Right atrium auricular region (tissue), 2 donors: ENCODE measurements around the gene PRRG2. TPM values are rescaled to one million over a fixed set of nuclear protein-coding genes. Genes with fewer than 3 reads are reported as not detected.

ENCODE experiments used
- DNase-seq: peaks from one replicate; pipeline ENCODE4 v3.0.0-alpha.2; 2019; ENCODE audit warnings: low spot score
- H3K27ac ChIP-seq, 2 donors: fragments of 200-600 bp; sonication (generic); 1 replicate in 1 of 2; 2 replicates in 1 of 2; pipeline ENCODE4 v1.5.1; 2016 to 2019
- H3K27me3 ChIP-seq, 2 donors: fragments of 200-600 bp; sonication (generic); one replicate each; pipeline versions ENCODE4 v1.5.1 to v1.6.0; 2017 to 2019
- H3K36me3 ChIP-seq: fragments of 200-600 bp; sonication (generic); one replicate; pipeline ENCODE4 v1.5.1; 2016
- H3K4me1 ChIP-seq, 2 donors: fragments of 200-600 bp; sonication (generic); one replicate each; pipeline versions ENCODE4 v1.5.1 to v1.6.0; 2017 to 2019
- H3K4me3 ChIP-seq, 2 donors: fragments of 200-600 bp; sonication (generic); 1 replicate in 1 of 2; 2 replicates in 1 of 2; pipeline ENCODE4 v1.5.1; 2017 to 2019; ENCODE audit warnings: mild to moderate bottlenecking in 1 of 2, moderate library complexity in 1 of 2
- H3K9me3 ChIP-seq, 2 donors: fragments of 200-600 bp; sonication (generic); one replicate each; pipeline ENCODE4 v1.5.1; 2019
- total RNA-seq, 2 donors: library from RNA; depleted of rRNA; stranded (reverse); fragments of >200 nt; gene quantifications; one replicate each; pipeline ENCODE4 v1.1.0, GENCODE V29; 2016
- TF ChIP-seq, protein P1 (sequence below), 2 donors: fragments of 200-600 bp; sonication (generic); IDR thresholded peaks; one replicate each; pipeline ENCODE4 v1.5.1; 2019; ENCODE audit warnings: antibody characterized with exemption in 2 of 2

Gene PRRG2
- total RNA-seq, 2 donors from 2014 or later: 0.63 to 2.3 TPM

DNA sequence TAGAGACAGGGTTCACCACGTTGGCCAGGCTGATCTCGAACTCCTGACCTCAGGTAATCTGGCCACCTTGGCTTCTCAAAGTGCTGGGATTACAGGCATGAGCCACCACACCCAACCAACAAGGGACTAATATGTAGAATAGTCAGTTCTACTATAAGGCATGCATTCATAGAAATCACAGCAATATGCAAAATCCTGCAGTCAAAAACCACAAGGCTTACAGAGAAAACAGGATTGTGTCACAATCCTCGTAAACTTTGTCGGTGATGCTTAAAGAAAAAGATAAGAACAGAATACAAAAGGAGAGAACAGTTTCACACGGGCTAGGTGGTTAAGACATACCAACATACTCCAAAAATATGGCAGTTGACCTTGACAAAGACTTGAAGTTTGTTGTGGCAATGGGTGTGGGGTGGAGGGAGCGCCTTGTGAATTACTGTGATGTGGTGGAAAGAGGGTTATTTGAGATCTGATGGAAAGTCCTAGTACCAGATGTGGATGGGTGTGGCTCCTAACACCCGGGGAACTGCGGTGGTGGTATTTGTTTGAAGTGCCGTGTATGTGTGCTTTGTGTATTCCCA, 13.2 kb upstream of the PRRG2 start:
- TF ChIP-seq, protein P1, sequence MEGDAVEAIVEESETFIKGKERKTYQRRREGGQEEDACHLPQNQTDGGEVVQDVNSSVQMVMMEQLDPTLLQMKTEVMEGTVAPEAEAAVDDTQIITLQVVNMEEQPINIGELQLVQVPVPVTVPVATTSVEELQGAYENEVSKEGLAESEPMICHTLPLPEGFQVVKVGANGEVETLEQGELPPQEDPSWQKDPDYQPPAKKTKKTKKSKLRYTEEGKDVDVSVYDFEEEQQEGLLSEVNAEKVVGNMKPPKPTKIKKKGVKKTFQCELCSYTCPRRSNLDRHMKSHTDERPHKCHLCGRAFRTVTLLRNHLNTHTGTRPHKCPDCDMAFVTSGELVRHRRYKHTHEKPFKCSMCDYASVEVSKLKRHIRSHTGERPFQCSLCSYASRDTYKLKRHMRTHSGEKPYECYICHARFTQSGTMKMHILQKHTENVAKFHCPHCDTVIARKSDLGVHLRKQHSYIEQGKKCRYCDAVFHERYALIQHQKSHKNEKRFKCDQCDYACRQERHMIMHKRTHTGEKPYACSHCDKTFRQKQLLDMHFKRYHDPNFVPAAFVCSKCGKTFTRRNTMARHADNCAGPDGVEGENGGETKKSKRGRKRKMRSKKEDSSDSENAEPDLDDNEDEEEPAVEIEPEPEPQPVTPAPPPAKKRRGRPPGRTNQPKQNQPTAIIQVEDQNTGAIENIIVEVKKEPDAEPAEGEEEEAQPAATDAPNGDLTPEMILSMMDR (IDR thresholded peaks at IDR 0.05): no peak
- Histone ChIP-seq H3K4me3 (no peak overlapping the region), H3K27me3 (no peaks in the 10 kb centered on the region), H3K4me1 (peaks cover 0 to 43% of the 10 kb centered on the region in 2 donors), H3K27ac (no peak overlapping the region), H3K9me3 (no peaks in the 10 kb centered on the region), H3K36me3 (no peaks in the 10 kb centered on the region)
- DNase-seq: no peak

DNA sequence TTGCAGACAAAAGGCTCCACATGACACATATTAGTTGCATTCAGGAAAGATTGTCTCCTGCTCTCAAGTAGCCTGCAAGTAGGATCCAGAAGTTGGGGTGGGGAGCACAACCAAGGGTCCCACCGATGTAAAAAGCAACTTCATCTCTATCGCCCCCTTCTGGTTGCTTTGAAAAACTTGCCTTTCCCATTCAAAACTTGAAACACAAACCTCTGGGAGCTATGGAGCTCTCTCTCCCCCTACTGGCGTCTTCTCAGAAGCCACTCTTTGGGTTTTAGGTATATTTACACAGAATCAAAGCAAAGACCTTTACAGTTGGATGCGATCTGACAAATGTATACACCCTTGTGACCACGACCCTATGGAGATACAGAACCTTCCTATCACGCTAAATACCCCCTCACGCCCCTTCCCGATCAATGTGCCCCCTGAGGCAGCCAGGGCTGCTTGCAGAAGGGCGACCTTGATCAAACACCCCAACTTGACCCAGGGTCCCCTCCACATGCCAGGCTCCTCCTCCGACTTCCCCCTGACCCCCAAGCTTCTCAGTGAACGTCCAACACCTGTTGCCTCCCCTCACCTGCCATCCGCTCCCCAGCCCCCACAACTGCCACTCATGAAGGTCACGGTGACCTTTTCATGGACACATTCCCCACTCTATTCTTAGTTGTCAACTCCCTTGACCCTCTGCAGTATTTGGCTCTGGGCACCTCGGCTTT, 10.8 kb upstream of the PRRG2 start:
- H3K27ac ChIP-seq: peak overlapping the region; percentile 70 to 79
- no peaks in the 10 kb centered on the region for H3K9me3 ChIP-seq
- TF ChIP-seq, protein P1 (IDR thresholded peaks at IDR 0.05): peak; percentile 85 to 97
- H3K4me1 ChIP-seq: peaks cover 0 to 34% of the 10 kb centered on the region in 2 donors
- no peak overlapping the region for H3K4me3 ChIP-seq
- H3K36me3 ChIP-seq: peaks cover 21% of the 10 kb centered on the region
- peak; percentile 67 for DNase-seq
- no peaks in the 10 kb centered on the region for H3K27me3 ChIP-seq

DNA sequence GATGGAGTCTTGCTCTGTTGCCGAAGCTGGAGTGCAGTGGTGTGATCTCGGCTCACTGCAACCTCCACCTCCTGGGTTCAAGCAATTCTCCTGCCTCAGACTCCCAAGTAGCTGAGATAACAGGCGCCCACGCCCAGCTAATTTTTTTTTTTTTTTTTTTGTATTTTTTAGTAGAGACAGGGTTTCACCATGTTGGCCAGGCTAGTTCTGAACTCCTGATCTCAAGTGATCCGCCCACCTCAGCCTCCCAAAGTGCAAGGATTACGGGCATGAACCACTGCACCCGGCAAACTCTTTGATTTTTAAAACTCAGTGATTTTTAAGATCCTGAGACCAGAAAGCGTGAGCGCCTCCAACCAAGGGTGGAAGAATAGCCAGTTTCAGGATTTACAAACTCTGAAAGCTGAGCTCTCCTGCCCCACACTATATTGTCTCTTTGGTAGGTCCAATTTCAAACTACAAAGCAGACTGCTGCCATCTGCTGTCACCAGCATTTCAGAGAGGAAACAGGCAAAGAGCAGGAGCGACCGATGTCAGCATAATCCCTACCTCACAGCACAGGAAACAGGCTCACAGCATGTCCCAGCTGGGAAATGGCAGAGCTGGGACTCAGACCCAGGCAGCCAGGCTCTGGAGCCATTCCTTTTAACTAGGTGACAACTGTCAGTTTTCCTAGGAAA, 10.0 kb upstream of the PRRG2 start:
- DNase-seq: no peak
- Histone ChIP-seq H3K9me3 (no peaks in the 10 kb centered on the region), H3K4me3 (no peak overlapping the region), H3K27ac (peak overlapping the region; percentile 70 to 79), H3K4me1 (peaks cover 0 to 30% of the 10 kb centered on the region in 2 donors), H3K36me3 (peaks cover 29% of the 10 kb centered on the region), H3K27me3 (no peaks in the 10 kb centered on the region)
- TF ChIP-seq, protein P1 (IDR thresholded peaks at IDR 0.05): peak in 1 of 2 donors; percentile 44

DNA sequence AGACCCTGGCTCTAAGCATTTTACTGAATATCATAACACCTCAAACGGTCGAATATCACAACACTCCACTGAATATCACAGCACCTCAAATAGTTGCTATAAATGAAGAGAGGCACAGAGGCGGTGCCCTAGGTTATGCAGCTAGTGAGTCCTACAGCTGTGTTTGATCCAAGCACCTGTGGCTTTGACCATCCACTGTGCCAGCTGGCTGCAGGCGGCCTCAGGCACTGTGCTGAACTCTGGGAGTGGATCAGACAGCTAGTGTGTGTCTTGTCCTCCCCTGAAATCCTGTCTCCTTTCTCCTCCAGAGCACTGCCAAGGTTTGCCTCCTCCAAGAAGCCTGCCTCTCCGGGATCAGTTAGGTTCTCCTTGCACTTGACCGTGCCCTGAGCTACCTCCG, 8.1 kb upstream of the PRRG2 start:
- TF ChIP-seq, protein P1 (IDR thresholded peaks at IDR 0.05): no peak
- Histone ChIP-seq H3K4me3 (no peak overlapping the region), H3K27me3 (no peaks in the 10 kb centered on the region), H3K36me3 (peaks cover 34% of the 10 kb centered on the region), H3K27ac (no peak overlapping the region), H3K9me3 (no peaks in the 10 kb centered on the region), H3K4me1 (peaks cover 0 to 28% of the 10 kb centered on the region in 2 donors)
- DNase-seq: no peak

DNA sequence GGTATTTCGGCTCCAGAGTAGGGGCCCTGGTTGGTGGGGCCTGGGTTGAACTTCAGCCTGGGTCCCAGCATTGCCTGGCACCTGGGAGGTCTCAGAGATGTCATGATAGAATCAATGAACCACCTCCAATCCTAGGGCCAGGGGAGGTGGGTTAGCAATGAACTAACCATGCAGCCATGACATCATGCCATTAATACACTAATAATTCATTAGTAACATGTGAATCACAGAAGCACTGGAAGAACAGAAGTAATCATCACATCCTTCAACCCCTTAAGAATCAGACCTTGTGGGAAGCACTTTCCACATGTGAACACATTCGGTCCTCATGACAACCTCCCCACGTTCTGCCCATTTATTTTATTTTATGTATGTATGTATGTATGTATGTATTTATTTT, 7.7 kb upstream of the PRRG2 start:
- TF ChIP-seq, protein P1 (IDR thresholded peaks at IDR 0.05): no peak
- Histone ChIP-seq H3K27me3 (no peaks in the 10 kb centered on the region), H3K9me3 (no peaks in the 10 kb centered on the region), H3K4me3 (no peak overlapping the region), H3K27ac (no peak overlapping the region), H3K36me3 (peaks cover 34% of the 10 kb centered on the region), H3K4me1 (peaks cover 0 to 24% of the 10 kb centered on the region in 2 donors)
- no peak for DNase-seq
